ENCODE data around the gene EDDM3A.

The EDDM3A gene

GRCh38 chr14:20711261-20711660 is 34.4 kb upstream of the EDDM3A start:
- no peak overlapping the region for H3K4me3 ChIP-seq (ENCODE audit: severe bottlenecking)
- H3K36me3 ChIP-seq (ENCODE audit: low read depth): no peaks in the 10 kb centered on the region
- DNase-seq (ENCODE audit: low spot score): no peak
- no peak overlapping the region for H3K27ac ChIP-seq (ENCODE audit: poor library complexity, severe bottlenecking)
- H3K4me1 ChIP-seq (ENCODE audit: insufficient read depth, poor library complexity, severe bottlenecking): no peaks in the 10 kb centered on the region
- H3K27me3 ChIP-seq (ENCODE audit: insufficient read depth, poor library complexity, severe bottlenecking): peaks cover 3% of the 10 kb centered on the region
- ATAC-seq (ENCODE audit: low read depth): no peak
- no peak for TF ChIP-seq CTCF (IDR thresholded peaks at IDR 0.05; ENCODE audit: poor library complexity, severe bottlenecking)
- H3K9me3 ChIP-seq (ENCODE audit: severe bottlenecking): no peaks in the 10 kb centered on the region

GRCh38 chr14:20711685-20712084 is 34.0 kb upstream of the EDDM3A start:
- Histone ChIP-seq H3K27ac (ENCODE audit: poor library complexity, severe bottlenecking) (no peak overlapping the region), H3K36me3 (ENCODE audit: low read depth) (no peaks in the 10 kb centered on the region), H3K4me3 (ENCODE audit: severe bottlenecking) (no peak overlapping the region), H3K4me1 (ENCODE audit: insufficient read depth, poor library complexity, severe bottlenecking) (no peaks in the 10 kb centered on the region), H3K9me3 (ENCODE audit: severe bottlenecking) (no peaks in the 10 kb centered on the region), H3K27me3 (ENCODE audit: insufficient read depth, poor library complexity, severe bottlenecking) (peaks cover 3% of the 10 kb centered on the region)
- ATAC-seq (ENCODE audit: low read depth): no peak
- no peak for TF ChIP-seq CTCF (IDR thresholded peaks at IDR 0.05; ENCODE audit: poor library complexity, severe bottlenecking)
- DNase-seq (ENCODE audit: low spot score): no peak

- Histone ChIP-seq H3K4me1 (ENCODE audit: insufficient read depth, poor library complexity, severe bottlenecking) (no peaks in the 10 kb centered on the region), H3K27me3 (ENCODE audit: insufficient read depth, poor library complexity, severe bottlenecking) (peaks cover 3% of the 10 kb centered on the region), H3K4me3 (ENCODE audit: severe bottlenecking) (no peak overlapping the region), H3K9me3 (ENCODE audit: severe bottlenecking) (no peaks in the 10 kb centered on the region), H3K27ac (ENCODE audit: poor library complexity, severe bottlenecking) (no peak overlapping the region), H3K36me3 (ENCODE audit: low read depth) (no peaks in the 10 kb centered on the region)
- DNase-seq (ENCODE audit: low spot score) (no peak), ATAC-seq (ENCODE audit: low read depth) (no peak)
- TF ChIP-seq CTCF (IDR thresholded peaks at IDR 0.05; ENCODE audit: poor library complexity, severe bottlenecking): no peak
These were observed 32.8 kb upstream of the EDDM3A start for GRCh38 chr14:20712904-20713303.

- H3K4me3 ChIP-seq (ENCODE audit: severe bottlenecking): no peak overlapping the region
- peak; percentile 93 for ATAC-seq (ENCODE audit: low read depth)
- DNase-seq (ENCODE audit: low spot score): no peak
These were observed 31.0 kb upstream of the EDDM3A start for GRCh38 chr14:20714593-20715250.

More at GRCh38 chr14:20714593-20715250, 31.0 kb upstream of the EDDM3A start:
- TF ChIP-seq CTCF (IDR thresholded peaks at IDR 0.05; ENCODE audit: poor library complexity, severe bottlenecking): no peak
- no peak overlapping the region for H3K27ac ChIP-seq (ENCODE audit: poor library complexity, severe bottlenecking)
- H3K36me3 ChIP-seq (ENCODE audit: low read depth): no peaks in the 10 kb centered on the region
- peaks cover 2% of the 10 kb centered on the region for H3K27me3 ChIP-seq (ENCODE audit: insufficient read depth, poor library complexity, severe bottlenecking)
- no peaks in the 10 kb centered on the region for H3K9me3 ChIP-seq (ENCODE audit: severe bottlenecking)
- no peaks in the 10 kb centered on the region for H3K4me1 ChIP-seq (ENCODE audit: insufficient read depth, poor library complexity, severe bottlenecking)
